HTR-8/SVneo (cell line): ENCODE results near the gene GABRB2.

ENCODE experiments used
- DNase-seq: peaks from one replicate; pipeline ENCODE4 v3.0.0; 2011; ENCODE audit warnings: low spot score, mixed read lengths; ENCODE audit not compliant: insufficient read length
- FAIRE-seq: peaks from 2 replicates; lab custom pipeline; 2011; peaks lifted over from hg19 to GRCh38; lab: Jason Lieb, UNC

The GABRB2 gene

DNA sequence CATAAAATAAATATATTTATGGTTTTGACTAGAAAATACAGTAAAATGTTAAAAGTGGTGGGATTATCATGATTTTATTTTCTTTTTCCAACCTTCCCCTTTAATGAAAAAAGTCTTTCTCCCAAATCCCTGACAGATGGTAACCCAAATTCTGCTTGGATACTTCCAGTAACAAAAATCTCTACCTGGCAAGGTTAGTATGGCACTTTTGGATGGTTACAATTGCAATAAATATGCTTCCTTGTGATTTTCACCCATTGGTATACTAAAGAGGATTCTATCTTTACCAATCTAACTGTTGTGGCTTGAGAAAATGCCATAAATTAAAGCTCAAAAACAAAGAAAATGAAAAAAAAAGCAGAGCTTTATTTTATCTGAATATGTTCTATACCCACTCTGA, 62.8 kb downstream of the GABRB2 start:
- DNase-seq, result no peak
- no peak for FAIRE-seq

DNA sequence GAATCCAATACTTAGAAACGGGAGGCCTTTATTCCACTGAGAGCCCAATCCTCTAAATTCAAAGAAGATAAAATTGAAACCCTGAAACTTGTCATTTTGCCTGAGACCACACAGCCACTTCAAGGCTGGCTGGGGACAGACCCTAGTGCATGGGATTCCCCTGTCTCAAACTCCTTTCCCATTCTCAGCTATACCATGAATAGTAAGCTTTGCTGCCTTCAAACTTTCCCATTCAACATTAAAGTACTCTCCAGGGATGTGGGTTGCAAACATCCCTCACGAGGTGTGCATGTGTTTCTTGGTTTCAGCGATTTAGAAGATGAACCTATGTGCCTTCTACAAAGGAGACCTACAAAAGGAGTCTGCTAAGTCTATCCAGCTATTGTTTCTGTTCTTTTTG, 64.6 kb downstream of the GABRB2 start:
- DNase-seq, result no peak
- FAIRE-seq, result no peak

DNA sequence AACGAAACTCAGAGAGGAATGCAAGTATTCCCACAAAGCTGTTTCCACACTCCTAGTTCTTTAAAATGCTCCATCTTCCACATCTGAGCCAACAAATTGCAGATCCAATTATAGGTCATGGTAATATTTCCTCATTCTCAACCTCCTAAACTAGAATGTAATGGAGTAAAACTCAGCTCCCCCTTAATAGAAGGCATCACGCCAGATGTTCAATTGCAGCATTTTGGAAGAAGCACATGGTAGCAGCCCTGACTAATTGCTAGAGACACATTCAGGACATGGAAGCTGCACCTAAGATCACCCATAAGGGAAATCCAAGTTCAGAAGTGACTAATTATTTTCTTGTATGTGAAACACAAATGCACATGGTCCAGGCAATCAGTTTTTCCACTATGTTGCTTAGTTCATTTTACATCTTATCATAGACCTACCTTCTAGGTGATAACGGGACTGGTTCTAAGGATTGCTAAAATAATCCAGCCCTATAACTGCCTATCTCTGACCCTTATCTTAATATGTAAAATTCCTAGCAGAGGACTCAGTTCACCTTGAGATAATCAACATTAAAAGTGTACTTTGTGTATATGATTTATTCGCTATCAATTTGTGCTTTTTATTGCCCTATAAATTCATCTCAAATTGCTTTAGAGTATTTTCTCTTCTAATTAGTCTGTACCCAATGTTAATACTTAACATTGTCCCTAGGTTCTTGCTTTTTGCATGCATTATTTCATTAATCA, 75.1 kb downstream of the GABRB2 start:
- FAIRE-seq (no peak), DNase-seq (no peak)

DNA sequence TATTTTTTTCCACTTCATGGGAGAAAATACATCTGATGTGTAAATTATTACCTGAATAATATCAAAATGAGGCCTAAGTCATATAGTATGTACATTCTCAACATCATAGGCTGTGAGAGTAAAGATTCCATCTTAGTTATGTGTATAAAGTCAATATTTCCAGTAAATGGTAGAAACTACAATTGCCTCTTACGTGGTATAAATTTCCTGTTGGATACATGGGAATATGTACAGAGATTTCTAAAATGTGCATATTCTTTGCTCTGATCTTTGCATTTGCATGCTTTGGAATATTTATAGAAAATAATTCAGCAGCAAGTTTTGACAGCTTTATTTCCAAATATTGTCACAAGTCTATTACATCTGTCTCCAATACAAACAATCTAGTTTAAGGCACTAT, 78.8 kb downstream of the GABRB2 start:
- FAIRE-seq, result no peak

DNA sequence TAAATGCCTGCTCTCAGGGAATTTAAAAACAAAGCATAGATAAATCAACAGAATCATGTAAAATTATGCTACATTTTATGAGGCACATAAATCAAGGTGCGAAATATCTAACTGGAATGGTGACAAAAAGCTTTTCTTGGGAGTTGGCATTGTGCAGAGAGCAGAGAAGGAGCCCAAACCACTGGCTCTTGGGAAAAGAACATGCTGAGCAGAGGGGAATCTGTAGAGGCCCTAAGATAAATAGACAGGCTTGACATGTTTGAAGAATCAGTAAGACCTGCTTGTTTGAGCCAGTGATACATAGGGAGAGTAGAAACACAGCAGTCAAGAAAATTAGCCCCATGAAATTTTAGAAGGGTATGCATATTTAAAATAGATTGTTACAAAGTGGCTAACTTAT, 85.8 kb downstream of the GABRB2 start:
- FAIRE-seq, result no peak
- no peak for DNase-seq

More for the DNA sequence above, 78.8 kb downstream of the GABRB2 start:
- no peak for DNase-seq

DNA sequence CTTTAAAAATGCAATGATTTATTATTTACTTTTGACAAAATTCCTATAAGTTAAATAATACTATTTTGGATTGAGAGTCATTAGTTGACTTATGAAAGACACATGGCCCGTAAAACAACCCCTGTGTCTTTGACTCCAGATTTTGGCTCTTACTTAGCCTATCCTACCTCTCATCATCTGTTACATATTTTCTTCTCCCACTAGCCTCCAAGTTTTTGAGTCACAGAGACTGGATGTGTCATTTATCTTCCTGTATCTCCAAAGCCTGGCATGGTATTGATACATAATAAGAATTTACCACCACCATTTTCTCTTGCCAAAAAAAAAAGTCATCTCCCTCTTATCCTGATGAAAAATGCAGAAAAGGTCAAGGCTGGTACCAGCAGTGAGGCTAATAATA, 99.9 kb downstream of the GABRB2 start:
- DNase-seq (no peak), FAIRE-seq (no peak)

DNA sequence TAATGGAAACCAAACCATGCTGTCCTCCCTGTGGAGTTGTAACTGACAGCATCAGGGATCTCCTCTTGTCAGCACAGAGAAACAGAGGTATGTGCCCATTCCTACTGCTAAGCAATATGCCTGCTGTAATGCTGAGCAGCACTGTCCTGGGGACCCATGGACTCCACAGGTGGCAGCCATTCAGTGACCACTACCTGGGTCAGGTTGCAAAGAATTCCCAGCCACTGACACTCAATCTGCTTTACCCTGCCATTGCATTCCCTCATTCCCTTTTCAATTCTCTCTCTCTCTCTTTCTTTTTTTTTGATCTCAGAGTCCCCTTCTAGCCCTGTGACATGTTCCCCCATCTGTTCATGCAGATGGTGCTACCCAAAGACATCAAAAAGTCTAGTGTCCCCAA, 104.1 kb downstream of the GABRB2 start:
- FAIRE-seq, result no peak
- no peak for DNase-seq

DNA sequence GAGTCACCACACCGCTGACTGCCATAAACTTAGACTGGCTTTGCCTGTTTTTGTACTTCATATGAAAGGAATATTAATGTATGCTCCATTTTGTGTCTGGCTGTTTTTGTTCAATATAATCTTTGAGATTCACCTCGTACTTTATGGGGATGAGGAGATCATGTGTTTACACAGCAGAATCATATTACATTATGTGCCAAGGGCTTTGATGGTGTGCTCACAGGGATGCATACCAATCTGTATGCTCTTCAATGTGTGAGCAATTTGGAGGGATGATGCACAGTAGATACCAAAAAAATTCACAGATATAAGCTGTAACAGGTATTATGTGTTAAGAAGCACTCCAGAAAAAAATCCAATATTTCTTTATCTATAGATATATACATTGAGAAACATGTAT, 113.7 kb downstream of the GABRB2 start:
- no peak for FAIRE-seq

DNA sequence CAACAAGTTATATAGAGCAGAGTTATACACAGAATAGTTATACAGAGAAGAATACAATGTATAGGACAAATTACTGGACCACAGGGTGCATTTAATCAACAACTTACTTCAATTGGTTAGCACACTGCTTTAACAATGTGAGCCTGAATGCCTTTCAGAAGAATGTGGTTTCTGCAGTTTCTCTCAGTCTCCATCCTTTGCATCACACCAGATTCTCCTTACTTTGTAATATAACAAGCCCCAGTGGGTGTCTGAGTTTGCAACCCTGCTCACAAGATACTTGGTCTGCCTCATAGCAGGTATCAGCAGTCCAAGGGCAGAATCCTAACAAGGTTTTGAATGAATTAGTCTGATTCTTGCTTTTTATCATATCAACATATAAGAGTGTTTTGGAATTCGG, 114.6 kb downstream of the GABRB2 start:
- DNase-seq (no peak), FAIRE-seq (no peak)

More for the DNA sequence above, 113.7 kb downstream of the GABRB2 start:
- no peak for DNase-seq

DNA sequence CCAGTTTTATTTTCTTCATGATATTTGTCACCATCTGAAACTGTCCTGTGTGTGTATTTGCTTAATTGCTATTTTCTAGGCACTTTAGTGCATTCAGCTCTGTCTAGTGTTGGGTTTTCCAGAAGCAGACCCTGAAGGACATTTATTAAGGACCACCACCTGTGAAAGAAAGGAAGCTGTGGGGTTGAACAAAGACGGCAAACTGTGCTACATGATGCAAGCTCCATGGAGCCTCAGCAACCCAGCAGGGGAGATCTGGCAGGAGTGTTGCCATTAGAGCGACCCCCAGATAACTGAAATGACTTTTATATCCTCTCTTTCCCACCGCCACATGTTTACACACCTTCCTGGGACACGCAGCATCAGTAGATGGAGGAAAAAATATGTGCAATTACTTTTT, 125.5 kb downstream of the GABRB2 start:
- no peak for DNase-seq

DNA sequence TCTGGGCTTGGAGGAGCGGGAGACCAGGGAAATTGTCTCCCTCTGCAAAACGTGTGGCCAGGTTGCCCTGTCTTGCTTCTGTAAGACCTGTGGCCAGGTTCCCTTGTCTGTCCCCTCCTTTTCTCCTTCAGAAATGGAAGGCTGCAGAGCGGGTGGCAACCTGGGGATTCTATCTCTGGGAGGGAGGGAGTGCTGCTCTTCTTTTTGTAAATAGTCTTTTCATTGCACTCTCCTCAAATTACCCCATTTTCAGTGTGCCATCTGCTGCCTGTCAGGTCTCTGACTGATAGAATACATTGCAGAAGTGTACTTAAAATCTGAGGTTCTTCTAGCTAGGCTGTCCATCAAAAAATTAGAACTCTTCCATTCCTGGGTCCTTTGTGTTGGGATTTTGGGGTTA, 126.0 kb downstream of the GABRB2 start:
- FAIRE-seq, result no peak

More for the DNA sequence above, 125.5 kb downstream of the GABRB2 start:
- FAIRE-seq, result no peak

DNA sequence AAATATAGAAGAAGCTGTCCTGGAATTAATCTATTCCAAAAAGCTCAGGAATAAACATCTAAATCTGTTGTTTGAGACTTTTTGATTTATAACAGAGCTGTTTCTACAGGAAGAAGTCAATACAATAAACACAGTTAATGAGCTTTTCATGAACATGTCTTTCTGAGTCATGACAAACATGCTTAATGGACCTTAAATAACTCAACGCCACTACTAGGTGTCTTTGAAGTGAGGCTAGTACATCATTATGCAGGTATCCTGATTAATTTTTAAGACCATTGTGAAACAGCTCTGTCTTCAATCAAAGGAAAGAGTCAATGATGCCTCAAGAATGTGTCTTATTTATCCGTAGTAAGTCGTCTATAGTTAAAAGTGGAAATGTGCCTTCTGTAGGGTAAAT, 131.6 kb downstream of the GABRB2 start:
- FAIRE-seq (no peak), DNase-seq (no peak)

More for the DNA sequence above, 126.0 kb downstream of the GABRB2 start:
- no peak for DNase-seq

DNA sequence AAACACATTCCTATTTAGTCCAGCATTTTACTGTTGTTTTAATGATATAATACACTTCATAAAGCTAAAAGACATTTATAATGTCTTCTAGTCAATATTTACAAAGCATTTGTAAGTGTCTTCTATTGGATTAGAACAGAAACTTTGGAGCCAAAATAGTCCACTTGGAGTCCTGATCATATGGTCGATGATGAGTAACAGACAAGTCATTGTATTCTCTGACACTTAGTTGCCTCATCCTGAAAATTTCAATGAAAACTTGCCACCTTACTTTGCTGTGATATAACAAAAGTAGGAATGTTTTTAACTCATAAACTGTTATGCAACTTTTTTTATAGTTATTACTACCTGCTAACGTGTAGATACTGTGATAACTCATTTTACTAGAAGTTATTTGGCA, 132.5 kb downstream of the GABRB2 start:
- no peak for FAIRE-seq
- no peak for DNase-seq

DNA sequence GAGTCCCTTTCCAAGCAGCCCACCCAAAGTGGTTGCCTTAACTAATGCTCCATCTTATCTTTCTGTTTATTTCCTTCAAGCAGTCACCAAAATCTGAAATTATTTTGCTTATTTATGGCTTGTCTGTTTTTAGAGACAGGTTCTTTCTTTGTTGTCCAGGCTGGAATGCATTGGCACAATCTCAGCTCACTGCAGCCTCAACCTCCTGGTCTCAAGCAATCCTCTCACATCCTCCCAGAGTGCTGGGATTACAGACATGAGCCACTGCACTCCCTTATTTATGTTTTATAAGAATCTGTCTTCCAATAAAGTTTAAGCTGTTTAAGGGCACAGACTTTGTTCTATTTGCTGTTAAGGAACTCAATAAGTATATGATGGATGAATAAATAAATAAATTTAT, 133.7 kb downstream of the GABRB2 start:
- FAIRE-seq, result no peak
- no peak for DNase-seq

DNA sequence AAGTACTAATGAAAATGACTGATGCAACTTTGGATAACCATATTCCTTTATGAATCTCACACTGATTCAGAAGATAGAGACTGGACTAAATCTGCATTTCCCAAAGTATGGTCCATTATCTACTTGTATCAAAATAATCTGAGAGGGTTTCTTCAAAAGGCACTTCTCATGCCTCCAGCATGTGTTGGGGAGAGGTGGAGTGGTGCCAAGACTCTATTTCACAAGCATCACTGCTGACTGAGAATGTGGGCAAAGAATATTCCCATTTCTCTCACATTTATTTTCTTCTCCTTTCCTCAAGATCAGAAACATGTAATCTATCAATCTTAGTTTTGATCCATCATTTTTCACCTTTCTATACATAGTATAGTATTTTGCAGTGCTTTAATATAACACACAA, 135.4 kb downstream of the GABRB2 start:
- FAIRE-seq, result no peak
- DNase-seq, result no peak

DNA sequence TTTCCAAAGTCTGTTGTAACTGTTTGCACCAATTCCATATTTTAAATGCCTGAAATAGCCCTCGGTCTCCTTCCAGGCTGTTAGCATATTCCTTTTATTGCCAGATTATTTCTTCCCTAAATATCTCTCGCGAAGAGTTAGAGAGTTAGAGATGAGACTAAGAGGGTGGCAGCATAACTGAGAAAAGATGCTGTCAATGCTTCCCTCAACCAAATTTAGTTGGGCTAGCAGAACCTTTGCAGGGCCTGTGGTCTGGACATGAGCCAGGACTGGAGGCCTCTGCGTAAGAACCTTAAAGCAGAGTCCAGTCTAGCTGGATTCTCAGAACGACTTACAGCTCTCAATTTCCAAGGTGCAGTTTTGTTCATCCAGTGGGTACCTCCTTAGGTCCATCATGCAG, 135.9 kb downstream of the GABRB2 start:
- FAIRE-seq (no peak), DNase-seq (no peak)

DNA sequence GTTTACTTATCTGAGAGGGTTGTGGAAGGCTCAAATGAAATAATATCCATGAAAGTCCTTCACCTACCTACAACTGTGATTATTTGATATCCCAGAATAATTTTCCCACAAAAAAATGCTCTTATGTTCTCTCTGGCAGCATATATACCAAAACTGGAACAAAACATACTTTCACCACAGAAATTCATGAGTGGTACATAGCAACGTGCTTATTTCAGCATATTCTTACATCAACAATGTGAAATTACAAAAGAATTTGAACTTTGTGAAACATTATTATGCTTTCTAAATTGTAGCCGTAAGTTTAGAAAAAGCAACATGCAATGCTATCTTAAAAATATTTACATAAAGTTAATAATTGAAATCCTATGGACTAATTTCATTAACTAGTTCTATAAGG, 137.1 kb downstream of the GABRB2 start:
- no peak for FAIRE-seq
- no peak for DNase-seq

DNA sequence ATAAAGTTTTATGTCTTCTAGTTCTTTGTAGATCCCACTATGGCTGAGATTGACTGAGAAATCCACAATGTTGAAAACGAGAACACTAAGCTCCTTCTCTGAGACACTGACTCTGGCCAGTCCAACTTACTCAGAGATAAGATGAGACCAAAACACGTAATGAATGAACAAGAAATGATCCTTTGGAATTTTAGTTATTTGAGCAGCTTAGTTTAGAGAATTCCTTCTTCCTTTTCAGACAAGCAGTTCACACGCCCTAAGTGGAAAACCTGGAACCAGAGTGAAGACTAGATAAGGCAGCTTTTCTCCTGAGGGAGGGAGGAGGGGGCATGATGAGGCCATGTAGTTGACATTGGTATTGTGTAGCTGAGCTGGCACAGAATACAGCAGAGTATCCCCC, 139.6 kb downstream of the GABRB2 start:
- DNase-seq, result no peak
- no peak for FAIRE-seq

DNA sequence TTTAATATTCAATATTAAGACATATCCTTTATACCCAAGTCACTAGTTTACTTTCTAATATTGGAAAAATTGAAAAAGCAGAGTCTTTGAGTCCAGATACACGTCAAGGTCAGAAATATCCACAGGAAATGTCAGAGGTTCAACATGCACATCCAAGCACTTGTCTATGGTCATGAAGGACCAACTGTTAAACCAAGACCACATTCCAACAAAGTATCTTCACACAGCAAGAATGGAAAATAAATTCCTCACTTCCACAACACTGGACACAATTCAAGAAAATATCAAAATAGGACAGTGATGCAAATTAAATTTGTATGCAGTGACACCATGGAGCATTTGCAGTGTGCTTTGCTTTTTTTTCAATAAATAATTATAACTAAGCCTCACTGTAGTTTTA, 142.5 kb downstream of the GABRB2 start:
- DNase-seq, result no peak
- no peak for FAIRE-seq

DNA sequence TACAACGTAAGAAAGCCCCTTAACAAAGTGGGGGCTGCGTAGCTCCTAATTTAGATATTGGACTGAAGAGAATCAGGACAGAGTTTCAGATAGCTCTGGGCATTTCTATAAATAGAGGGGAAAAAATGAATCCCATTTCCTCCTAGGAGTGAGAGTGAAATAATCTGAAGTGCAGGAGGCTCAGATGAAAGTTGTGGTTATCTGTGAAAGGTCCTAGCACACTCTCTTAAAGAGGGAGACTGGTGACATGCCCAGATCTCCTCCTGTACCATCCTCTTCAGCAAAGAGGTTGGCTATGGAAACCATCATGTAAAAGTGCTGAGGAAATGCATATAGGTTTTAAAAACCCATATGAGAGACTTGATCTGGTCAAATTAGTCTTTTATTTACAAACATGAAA, 143.4 kb downstream of the GABRB2 start:
- FAIRE-seq, result no peak
- no peak for DNase-seq

DNA sequence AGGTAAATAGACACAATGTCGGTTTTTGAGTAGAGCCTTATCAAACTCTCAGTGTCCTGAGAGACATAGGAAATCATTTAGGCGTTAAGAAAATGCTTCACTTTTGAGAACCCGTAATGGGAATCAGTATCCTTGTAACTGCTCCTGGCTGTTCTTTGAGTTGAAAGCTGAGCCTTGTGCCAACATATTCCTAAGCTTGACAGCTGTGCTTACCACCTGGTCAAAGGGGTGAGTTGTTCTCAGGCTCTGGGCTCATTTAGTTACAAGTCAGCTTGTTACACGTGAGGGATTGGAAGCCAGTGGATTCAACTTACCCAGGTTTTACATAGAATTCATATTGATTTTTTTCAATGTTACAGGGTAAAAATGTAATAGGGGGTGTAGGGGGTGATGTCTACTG, 145.9 kb downstream of the GABRB2 start:
- no peak for FAIRE-seq

DNA sequence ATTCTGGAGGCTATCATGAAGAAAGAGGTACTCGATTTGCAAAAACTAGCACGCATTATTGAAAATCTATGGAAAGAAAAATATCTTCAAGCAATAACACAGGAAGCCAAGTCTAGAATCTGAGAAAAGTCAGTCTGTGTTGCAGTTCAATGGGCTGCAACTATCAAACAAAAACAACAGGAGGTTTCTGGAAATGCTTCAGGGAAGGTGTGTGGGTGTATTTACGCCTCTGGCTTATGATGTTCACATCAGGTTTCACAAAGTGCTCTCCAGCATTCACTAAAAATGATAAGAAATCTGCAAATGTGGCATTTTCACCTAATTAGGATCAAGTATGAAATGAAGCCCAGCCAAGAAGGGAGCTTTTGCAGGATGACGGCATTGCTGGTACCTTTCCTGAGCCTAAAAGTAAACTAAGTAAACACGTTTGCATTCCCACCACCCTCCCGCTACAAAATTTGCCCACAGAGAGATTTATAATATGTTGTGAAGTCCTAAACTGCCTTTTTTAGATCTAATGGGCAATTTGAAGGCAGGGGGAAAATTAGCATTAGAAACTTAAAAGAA, 146.4 kb downstream of the GABRB2 start:
- no peak for DNase-seq
- no peak for FAIRE-seq

More for the DNA sequence above, 145.9 kb downstream of the GABRB2 start:
- DNase-seq, result no peak
